Measurements from ENCODE around the gene SOD2.

DNA sequence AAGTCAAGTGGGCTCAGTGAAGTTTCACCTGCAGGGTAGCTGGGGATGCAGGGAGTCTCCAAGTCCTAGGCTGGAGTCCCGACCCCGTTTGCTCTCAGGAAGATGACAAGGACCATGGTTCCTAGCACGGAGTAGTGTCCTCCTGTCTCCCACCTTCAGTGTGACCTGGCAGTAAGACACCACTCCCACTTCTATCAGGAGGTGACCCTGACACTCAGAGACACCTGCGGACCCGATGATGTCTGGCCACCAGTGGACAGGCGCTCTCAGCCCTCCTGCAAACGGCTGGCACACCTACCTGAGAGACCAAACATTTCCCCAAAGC lies 1.1 kb downstream of the SOD2 start:
- TF ChIP-seq, protein P1, sequence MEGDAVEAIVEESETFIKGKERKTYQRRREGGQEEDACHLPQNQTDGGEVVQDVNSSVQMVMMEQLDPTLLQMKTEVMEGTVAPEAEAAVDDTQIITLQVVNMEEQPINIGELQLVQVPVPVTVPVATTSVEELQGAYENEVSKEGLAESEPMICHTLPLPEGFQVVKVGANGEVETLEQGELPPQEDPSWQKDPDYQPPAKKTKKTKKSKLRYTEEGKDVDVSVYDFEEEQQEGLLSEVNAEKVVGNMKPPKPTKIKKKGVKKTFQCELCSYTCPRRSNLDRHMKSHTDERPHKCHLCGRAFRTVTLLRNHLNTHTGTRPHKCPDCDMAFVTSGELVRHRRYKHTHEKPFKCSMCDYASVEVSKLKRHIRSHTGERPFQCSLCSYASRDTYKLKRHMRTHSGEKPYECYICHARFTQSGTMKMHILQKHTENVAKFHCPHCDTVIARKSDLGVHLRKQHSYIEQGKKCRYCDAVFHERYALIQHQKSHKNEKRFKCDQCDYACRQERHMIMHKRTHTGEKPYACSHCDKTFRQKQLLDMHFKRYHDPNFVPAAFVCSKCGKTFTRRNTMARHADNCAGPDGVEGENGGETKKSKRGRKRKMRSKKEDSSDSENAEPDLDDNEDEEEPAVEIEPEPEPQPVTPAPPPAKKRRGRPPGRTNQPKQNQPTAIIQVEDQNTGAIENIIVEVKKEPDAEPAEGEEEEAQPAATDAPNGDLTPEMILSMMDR (IDR thresholded peaks at IDR 0.05): no peak
- TF ChIP-seq TAF1 (IDR thresholded peaks at IDR 0.05; ENCODE audit: borderline replicate concordance, low read depth, low read length) (no peak), SIN3A (IDR thresholded peaks at IDR 0.05; ENCODE audit: borderline replicate concordance, low read depth, low read length) (no peak), SMC3 (IDR thresholded peaks at IDR 0.05; ENCODE audit: low read depth, low read length) (no peak), EZH2phosphoT487 (IDR thresholded peaks at IDR 0.05; ENCODE audit: borderline replicate concordance, low read depth) (no peak), TCF12 (IDR thresholded peaks at IDR 0.05) (no peak)
